Astrocyte (in vitro differentiated cells and primary cell): Measurements from ENCODE around the gene MPDU1. TPM values are rescaled to one million over a fixed set of nuclear protein-coding genes. Genes with fewer than 3 reads are reported as not detected.

ENCODE experiments used
- DNase-seq: peaks from one replicate; pipeline ENCODE4 v3.0.0-alpha.2; 2010; ENCODE audit warnings: low read depth
- FAIRE-seq: peaks from 2 replicates; lab custom pipeline; 2011; peaks lifted over from hg19 to GRCh38; lab: Jason Lieb, UNC
- H2AFZ ChIP-seq: 2 replicates; pipeline ENCODE4 v1.6.0; 2012; ENCODE audit warnings: low read depth, low read length, inconsistent platforms
- H3K27ac ChIP-seq: 2 replicates; pipeline ENCODE4 v1.5.1; 2011; ENCODE audit warnings: low read depth, low read length, inconsistent platforms
- H3K27me3 ChIP-seq: 2 replicates; pipeline ENCODE4 v1.6.0; 2011; ENCODE audit warnings: low read length, inconsistent platforms; ENCODE audit not compliant: insufficient read depth
- H3K36me3 ChIP-seq: 2 replicates; pipeline ENCODE4 v1.5.1; 2011; ENCODE audit warnings: low read length, inconsistent platforms; ENCODE audit not compliant: insufficient read depth
- H3K4me1 ChIP-seq: 2 replicates; pipeline ENCODE4 v1.5.1; 2011; ENCODE audit warnings: low read length, inconsistent platforms; ENCODE audit not compliant: insufficient read depth
- H3K4me2 ChIP-seq: 2 replicates; pipeline ENCODE4 v1.6.0; 2012; ENCODE audit warnings: low read length, inconsistent platforms
- H3K4me3 ChIP-seq: 2 replicates; pipeline ENCODE4 v1.5.1; 2011; ENCODE audit warnings: low read depth, mild to moderate bottlenecking, low read length, inconsistent platforms; ENCODE audit not compliant: insufficient read depth
- H3K79me2 ChIP-seq: 2 replicates; pipeline ENCODE4 v1.6.0; 2012; ENCODE audit warnings: mild to moderate bottlenecking, low read length, inconsistent platforms; ENCODE audit not compliant: insufficient read depth
- H3K9ac ChIP-seq: 2 replicates; pipeline ENCODE4 v1.6.0; 2012; ENCODE audit warnings: mild to moderate bottlenecking, low read length, inconsistent platforms
- H3K9me3 ChIP-seq: 2 replicates; pipeline ENCODE4 v1.5.1; 2012; ENCODE audit warnings: low read depth, mild to moderate bottlenecking, low read length, inconsistent platforms; ENCODE audit not compliant: insufficient read depth
- H4K20me1 ChIP-seq: 2 replicates; pipeline ENCODE4 v1.6.0; 2012; ENCODE audit warnings: low read length, inconsistent platforms; ENCODE audit not compliant: insufficient read depth
- H3K27ac Mint-ChIP-seq: one replicate; pipeline ENCODE4 v1.8.0; 2021; ENCODE audit warnings: mild to moderate bottlenecking, mixed read lengths; ENCODE audit not compliant: unreplicated experiment
- H3K27me3 Mint-ChIP-seq: one replicate; pipeline ENCODE4 v1.8.0; 2021; ENCODE audit warnings: low read depth, mixed read lengths; ENCODE audit not compliant: unreplicated experiment
- H3K36me3 Mint-ChIP-seq: one replicate; pipeline ENCODE4 v1.8.0; 2021; ENCODE audit warnings: low read depth, mixed read lengths; ENCODE audit not compliant: unreplicated experiment
- H3K4me1 Mint-ChIP-seq: one replicate; pipeline ENCODE4 v1.8.0; 2021; ENCODE audit warnings: low read depth, mixed read lengths; ENCODE audit not compliant: unreplicated experiment
- H3K4me3 Mint-ChIP-seq: one replicate; pipeline ENCODE4 v1.8.0; 2021; ENCODE audit warnings: mild to moderate bottlenecking, moderate library complexity, mixed read lengths; ENCODE audit not compliant: unreplicated experiment
- H3K9me3 Mint-ChIP-seq: one replicate; pipeline ENCODE4 v1.8.0; 2021; ENCODE audit warnings: mild to moderate bottlenecking, mixed read lengths; ENCODE audit not compliant: unreplicated experiment
- EZH2 ChIP-seq: IDR thresholded peaks from 2 replicates; pipeline ENCODE4 v1.6.1; 2012; ENCODE audit warnings: mild to moderate bottlenecking, low read length, inconsistent platforms; ENCODE audit not compliant: insufficient read depth
- total RNA-seq: library from RNA; stranded (reverse); gene quantifications from 2 replicates; pipeline ENCODE4 v1.2.1, GENCODE V29; 2021
- TF ChIP-seq, protein P1 (sequence below): IDR thresholded peaks from 2 replicates; pipeline ENCODE4 v1.5.1; 2011; ENCODE audit warnings: low read depth, mild to moderate bottlenecking, inconsistent platforms, low read length, moderate library complexity; ENCODE audit not compliant: insufficient read depth

The MPDU1 gene
- total RNA-seq, 1 donor from 2014 or later, result 51.2 TPM

DNA sequence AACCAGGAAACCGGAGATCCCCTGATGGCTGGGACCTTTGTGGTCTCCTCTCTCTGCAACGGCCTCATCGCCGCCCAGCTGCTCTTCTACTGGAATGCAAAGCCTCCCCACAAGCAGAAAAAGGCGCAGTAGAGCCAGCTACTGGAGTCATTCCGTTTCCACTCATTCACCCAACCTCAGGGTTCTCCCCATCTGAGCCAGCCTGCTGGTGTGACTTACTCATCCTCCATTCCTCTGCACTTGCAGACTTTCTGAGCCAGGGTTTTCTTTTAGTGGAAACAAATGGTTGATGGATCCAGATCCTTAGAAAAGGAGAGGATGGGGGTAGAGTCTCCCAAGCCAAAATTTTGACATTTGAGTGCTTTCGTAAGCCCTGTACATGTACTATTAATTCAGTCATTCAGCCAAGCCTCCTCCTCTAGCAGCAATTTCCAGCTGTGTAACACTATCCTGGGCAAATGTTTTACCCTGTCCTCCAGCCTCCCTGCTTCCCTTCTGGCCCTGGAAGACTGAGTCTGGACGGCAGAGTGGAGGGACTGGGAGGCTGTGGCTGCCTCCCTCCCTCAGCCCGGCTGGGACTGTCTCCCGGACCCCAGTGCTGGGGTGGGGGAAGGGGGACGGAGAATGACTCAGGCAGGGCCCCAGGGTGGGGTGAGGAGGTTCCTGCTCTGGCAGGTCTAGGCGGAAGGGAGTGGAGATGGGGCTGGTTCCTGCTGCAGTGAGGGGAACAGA, 3.9 kb downstream of the MPDU1 start:
- Histone ChIP-seq H3K79me2 (peaks cover 52% of the 10 kb centered on the region), H3K9ac (peak overlapping the region; percentile 68), H2AFZ (no peak overlapping the region), H3K36me3 (peaks cover 7% of the 10 kb centered on the region), H3K4me2 (peak overlapping the region; percentile 81), H4K20me1 (peaks cover 32% of the 10 kb centered on the region), H3K4me1 (peaks cover 63% of the 10 kb centered on the region), H3K9me3 (no peaks in the 10 kb centered on the region), H3K27ac (peak overlapping the region; percentile 81), H3K4me3 (peak overlapping the region; percentile 26), H3K27me3 (no peaks in the 10 kb centered on the region)
- Mint-ChIP-seq H3K4me3 (peak overlapping the region; percentile 75), H3K4me1 (peaks cover 43% of the 10 kb centered on the region), H3K9me3 (no peaks in the 10 kb centered on the region), H3K27ac (peak overlapping the region; percentile 94), H3K27me3 (no peaks in the 10 kb centered on the region), H3K36me3 (peaks cover 17% of the 10 kb centered on the region)
- FAIRE-seq (peak; percentile 50), DNase-seq (peak; percentile 95)
- TF ChIP-seq, protein P1, sequence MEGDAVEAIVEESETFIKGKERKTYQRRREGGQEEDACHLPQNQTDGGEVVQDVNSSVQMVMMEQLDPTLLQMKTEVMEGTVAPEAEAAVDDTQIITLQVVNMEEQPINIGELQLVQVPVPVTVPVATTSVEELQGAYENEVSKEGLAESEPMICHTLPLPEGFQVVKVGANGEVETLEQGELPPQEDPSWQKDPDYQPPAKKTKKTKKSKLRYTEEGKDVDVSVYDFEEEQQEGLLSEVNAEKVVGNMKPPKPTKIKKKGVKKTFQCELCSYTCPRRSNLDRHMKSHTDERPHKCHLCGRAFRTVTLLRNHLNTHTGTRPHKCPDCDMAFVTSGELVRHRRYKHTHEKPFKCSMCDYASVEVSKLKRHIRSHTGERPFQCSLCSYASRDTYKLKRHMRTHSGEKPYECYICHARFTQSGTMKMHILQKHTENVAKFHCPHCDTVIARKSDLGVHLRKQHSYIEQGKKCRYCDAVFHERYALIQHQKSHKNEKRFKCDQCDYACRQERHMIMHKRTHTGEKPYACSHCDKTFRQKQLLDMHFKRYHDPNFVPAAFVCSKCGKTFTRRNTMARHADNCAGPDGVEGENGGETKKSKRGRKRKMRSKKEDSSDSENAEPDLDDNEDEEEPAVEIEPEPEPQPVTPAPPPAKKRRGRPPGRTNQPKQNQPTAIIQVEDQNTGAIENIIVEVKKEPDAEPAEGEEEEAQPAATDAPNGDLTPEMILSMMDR, result no peak
- no peak for TF ChIP-seq EZH2

DNA sequence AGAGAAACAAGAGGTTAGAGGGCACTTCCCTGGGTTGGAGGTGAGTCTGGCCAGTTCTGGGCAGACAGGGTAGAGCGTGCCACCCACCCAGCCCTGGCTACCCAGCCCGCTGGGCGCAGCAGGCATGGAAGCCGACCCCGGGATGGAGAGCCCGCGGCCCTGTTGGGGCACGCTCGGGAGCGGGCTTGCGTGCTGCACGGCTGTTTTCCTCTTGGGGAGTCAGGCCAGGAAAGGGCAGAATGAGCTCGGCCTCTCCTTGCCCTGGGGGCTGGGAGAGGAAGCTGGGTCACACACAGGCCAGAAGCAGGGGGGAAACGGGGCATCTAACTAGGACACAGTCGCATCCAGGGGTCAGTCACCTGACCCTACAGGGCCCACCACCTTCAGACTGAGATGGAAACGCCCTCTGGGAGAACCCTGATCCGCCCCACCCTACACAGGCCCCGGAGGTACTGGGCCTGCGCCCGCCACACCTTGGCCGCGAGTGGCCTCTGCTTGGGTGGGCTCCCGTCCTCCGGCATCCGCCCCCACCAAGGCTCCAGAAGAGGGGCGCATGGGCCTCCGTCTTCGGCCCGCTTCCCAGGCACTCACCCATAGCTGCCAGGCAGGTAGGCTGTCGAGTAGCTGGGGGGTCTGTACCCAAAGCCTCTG, 5.0 kb downstream of the MPDU1 start:
- peaks cover 23% of the 10 kb centered on the region for H3K36me3 Mint-ChIP-seq
- no peak for FAIRE-seq
- Histone ChIP-seq H3K27ac (peak overlapping the region; percentile 81), H3K9ac (peak overlapping the region; percentile 68), H3K4me3 (no peak overlapping the region), H3K36me3 (peaks cover 10% of the 10 kb centered on the region), H3K79me2 (peaks cover 45% of the 10 kb centered on the region), H4K20me1 (peaks cover 36% of the 10 kb centered on the region), H2AFZ (no peak overlapping the region), H3K4me1 (peaks cover 55% of the 10 kb centered on the region), H3K4me2 (peak overlapping the region; percentile 81), H3K27me3 (no peaks in the 10 kb centered on the region), H3K9me3 (no peaks in the 10 kb centered on the region)
- no peak overlapping the region for H3K4me3 Mint-ChIP-seq
- no peaks in the 10 kb centered on the region for H3K9me3 Mint-ChIP-seq
- peak overlapping the region; percentile 94 for H3K27ac Mint-ChIP-seq
- peaks cover 50% of the 10 kb centered on the region for H3K4me1 Mint-ChIP-seq
- no peaks in the 10 kb centered on the region for H3K27me3 Mint-ChIP-seq
- DNase-seq, result no peak
- no peak for TF ChIP-seq EZH2
- TF ChIP-seq, protein P1, result no peak
